Endothelial cell (in vitro differentiated cells): ENCODE results near the gene FGGY. TPM values are rescaled to one million over a fixed set of nuclear protein-coding genes. Genes with fewer than 3 reads are reported as not detected.

Experiments
- DNase-seq: peaks from one replicate; pipeline ENCODE4 v3.0.0; 2021; ENCODE audit warnings: low spot score
- H3K27ac Mint-ChIP-seq: one replicate; pipeline ENCODE4 v1.8.0; 2021; ENCODE audit warnings: mixed read lengths, inconsistent platforms; ENCODE audit not compliant: unreplicated experiment
- H3K27me3 Mint-ChIP-seq: one replicate; pipeline ENCODE4 v1.8.0; 2021; ENCODE audit warnings: mild to moderate bottlenecking, moderate library complexity, mixed read lengths, inconsistent platforms; ENCODE audit not compliant: unreplicated experiment
- H3K36me3 Mint-ChIP-seq: one replicate; pipeline ENCODE4 v1.8.0; 2021; ENCODE audit warnings: mild to moderate bottlenecking, low read depth, mixed read lengths, inconsistent platforms; ENCODE audit not compliant: unreplicated experiment
- H3K4me1 Mint-ChIP-seq: one replicate; pipeline ENCODE4 v1.8.0; 2021; ENCODE audit warnings: mild to moderate bottlenecking, mixed read lengths, inconsistent platforms; ENCODE audit not compliant: unreplicated experiment
- H3K4me3 Mint-ChIP-seq: one replicate; pipeline ENCODE4 v1.8.0; 2021; ENCODE audit warnings: mild to moderate bottlenecking, mixed read lengths, inconsistent platforms; ENCODE audit not compliant: unreplicated experiment
- H3K9me3 Mint-ChIP-seq: one replicate; pipeline ENCODE4 v1.8.0; 2021; ENCODE audit warnings: mixed read lengths, inconsistent platforms; ENCODE audit not compliant: unreplicated experiment
- total RNA-seq: library from RNA; stranded (reverse); fragmentation: NEBNext Ultra II Directional; extraction: Animal tissue kit (Norgen Biotek cat#: 25700); gene quantifications from one replicate; pipeline ENCODE4 v1.2.1, GENCODE V29; 2021; ENCODE audit not compliant: unreplicated experiment
- TF ChIP-seq, protein P1 (sequence below): fragments of 200-600 bp; sonication (generic); IDR thresholded peaks from one replicate; pipeline ENCODE4 v1.5.0; 2021; ENCODE audit warnings: antibody characterized with exemption; ENCODE audit not compliant: unreplicated experiment

Gene FGGY
- total RNA-seq, 1 donor from 2014 or later: 41.2 TPM

GRCh38 chr1:59364037-59364436 is 67.1 kb downstream of the FGGY start:
- peaks cover 31% of the 10 kb centered on the region for H3K36me3 Mint-ChIP-seq
- H3K4me3 Mint-ChIP-seq: no peak overlapping the region
- peaks cover 5% of the 10 kb centered on the region for H3K9me3 Mint-ChIP-seq
- H3K4me1 Mint-ChIP-seq: no peaks in the 10 kb centered on the region
- H3K27me3 Mint-ChIP-seq: no peaks in the 10 kb centered on the region
- no peak for DNase-seq
- TF ChIP-seq, protein P1, sequence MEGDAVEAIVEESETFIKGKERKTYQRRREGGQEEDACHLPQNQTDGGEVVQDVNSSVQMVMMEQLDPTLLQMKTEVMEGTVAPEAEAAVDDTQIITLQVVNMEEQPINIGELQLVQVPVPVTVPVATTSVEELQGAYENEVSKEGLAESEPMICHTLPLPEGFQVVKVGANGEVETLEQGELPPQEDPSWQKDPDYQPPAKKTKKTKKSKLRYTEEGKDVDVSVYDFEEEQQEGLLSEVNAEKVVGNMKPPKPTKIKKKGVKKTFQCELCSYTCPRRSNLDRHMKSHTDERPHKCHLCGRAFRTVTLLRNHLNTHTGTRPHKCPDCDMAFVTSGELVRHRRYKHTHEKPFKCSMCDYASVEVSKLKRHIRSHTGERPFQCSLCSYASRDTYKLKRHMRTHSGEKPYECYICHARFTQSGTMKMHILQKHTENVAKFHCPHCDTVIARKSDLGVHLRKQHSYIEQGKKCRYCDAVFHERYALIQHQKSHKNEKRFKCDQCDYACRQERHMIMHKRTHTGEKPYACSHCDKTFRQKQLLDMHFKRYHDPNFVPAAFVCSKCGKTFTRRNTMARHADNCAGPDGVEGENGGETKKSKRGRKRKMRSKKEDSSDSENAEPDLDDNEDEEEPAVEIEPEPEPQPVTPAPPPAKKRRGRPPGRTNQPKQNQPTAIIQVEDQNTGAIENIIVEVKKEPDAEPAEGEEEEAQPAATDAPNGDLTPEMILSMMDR: no peak
- no peak overlapping the region for H3K27ac Mint-ChIP-seq

- Mint-ChIP-seq H3K9me3 (peaks cover 5% of the 10 kb centered on the region), H3K36me3 (peaks cover 36% of the 10 kb centered on the region), H3K4me3 (no peak overlapping the region), H3K27ac (no peak overlapping the region), H3K4me1 (no peaks in the 10 kb centered on the region), H3K27me3 (peaks cover 1% of the 10 kb centered on the region)
- DNase-seq: no peak
- TF ChIP-seq, protein P1: no peak
Measured at GRCh38 chr1:59366346-59366745, 69.5 kb downstream of the FGGY start.

DNA sequence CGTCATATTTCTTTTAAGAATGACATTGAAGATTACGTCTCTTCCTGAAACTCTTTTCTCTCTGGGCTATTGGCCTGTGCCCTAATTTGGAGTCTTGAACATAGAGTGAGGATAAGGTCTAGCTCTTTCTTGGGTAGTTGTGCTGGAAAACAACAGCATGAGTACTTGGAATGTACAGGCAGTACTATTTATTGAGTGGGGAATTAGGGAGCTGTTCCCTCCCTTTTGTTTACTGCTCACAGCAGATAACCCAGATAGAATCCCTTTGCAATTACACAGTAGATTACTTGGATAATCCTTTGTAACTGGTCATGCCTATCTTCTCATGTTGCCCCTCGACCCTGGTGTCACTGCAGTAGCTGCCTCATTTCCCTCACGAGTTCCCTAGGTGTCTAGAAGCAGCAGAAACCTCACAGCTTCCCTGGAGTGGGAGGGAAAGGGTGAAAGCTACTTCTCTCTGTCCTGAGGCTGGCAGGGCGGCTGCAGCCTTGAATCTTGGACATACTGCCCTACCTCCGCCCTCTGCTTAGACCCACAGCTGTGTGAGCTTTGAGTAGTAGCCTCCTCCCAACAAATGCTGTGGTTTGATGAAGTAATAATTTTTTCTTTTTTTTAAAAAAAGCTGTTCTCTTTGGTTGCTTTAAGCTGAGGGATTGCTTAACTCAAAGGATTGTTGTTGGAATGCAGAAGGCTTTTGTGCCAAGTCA is 70.6 kb downstream of the FGGY start:
- TF ChIP-seq, protein P1: no peak
- Mint-ChIP-seq H3K4me1 (no peaks in the 10 kb centered on the region), H3K9me3 (peaks cover 5% of the 10 kb centered on the region), H3K27ac (no peak overlapping the region), H3K36me3 (peaks cover 36% of the 10 kb centered on the region), H3K27me3 (peaks cover 1% of the 10 kb centered on the region), H3K4me3 (no peak overlapping the region)
- no peak for DNase-seq

GRCh38 chr1:59368008-59368670 is 71.2 kb downstream of the FGGY start:
- DNase-seq: no peak
- H3K4me3 Mint-ChIP-seq: peak overlapping the region; percentile 75
- peaks cover 36% of the 10 kb centered on the region for H3K36me3 Mint-ChIP-seq
- H3K4me1 Mint-ChIP-seq: no peaks in the 10 kb centered on the region
- H3K27ac Mint-ChIP-seq: no peak overlapping the region
- H3K9me3 Mint-ChIP-seq: peaks cover 5% of the 10 kb centered on the region
- peaks cover 1% of the 10 kb centered on the region for H3K27me3 Mint-ChIP-seq
- TF ChIP-seq, protein P1: no peak
